HG03159 (cell line): ENCODE data around the gene IFI27L1.
"Not testable (repeated sequence)": the region's sequence is repeated elsewhere in the genome, so short reads cannot be mapped to it uniquely, and the experiment has no call there.

Experiments
- ATAC-seq: cut with Tn5 transposase; IDR thresholded peaks from one replicate; pipeline ENCODE4 v1.9.1; 2021; ENCODE audit warnings: mild to moderate bottlenecking, moderate library complexity; ENCODE audit not compliant: unreplicated experiment

The IFI27L1 gene

DNA sequence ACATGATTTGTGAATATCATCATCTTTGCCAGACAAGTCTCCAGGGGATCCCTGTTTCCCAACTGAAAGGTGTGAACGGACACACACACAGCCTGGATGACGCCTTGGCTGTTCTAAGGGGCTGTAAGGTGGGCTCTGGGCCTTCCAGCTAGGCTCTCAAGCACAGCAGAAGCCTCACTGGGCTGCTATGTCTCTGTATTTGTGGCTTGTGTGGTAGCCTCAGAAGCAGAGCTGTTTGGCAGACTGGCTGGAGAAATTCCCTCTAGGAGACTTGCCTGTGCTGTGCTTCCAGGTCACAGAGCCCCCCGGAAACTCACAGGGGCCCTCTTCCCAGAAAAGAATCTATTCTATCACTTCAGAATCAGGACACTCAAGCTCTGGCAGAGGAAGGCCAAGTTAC lies 33.5 kb upstream of the IFI27L1 start:
- no peak for ATAC-seq

GRCh38 chr14:94048691-94049624 lies 32.2 kb upstream of the IFI27L1 start:
- ATAC-seq, result no peak

GRCh38 chr14:94049625-94050023 lies 31.5 kb upstream of the IFI27L1 start:
- ATAC-seq, result no peak

- ATAC-seq, result no peak
Observed at GRCh38 chr14:94050231-94050880, 30.8 kb upstream of the IFI27L1 start.

DNA sequence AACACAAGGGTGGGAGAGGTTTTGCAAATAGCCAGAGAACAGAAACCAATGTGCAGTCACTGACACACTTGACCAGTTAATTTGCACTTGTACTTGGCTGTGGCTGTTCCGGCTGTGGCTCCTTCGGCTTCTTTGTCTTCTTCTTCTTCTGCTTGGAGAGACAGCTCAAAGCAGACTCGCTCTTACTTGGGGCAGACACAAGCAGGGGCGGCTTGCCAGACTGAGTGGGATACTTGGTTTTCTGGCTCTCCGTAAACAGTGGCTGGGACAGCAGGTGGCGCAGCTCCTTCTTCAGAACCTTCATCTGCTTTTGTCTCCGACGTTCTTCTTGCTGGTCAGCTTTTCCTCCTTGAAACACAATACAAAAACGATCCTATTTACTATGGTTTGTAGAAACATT lies 30.0 kb upstream of the IFI27L1 start:
- ATAC-seq, result no peak

DNA sequence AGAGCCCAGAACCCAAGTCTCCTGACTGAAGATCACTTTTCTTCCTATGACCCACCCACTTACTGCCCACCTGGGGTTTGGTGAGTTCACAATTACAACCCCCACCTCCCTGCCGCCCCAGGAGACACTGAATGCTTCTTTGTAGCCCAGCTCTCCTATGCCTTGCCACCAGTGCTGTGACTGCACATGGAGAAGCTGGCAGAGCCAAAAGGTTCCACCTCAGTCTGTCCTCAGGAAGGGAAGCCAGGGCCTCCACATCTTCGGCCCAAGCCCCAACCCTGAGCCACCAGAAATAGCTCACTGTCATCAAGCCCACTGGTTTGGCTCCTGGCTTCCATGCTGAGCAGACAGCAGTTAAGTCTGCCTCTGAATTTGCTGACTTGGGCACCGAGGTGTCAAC lies 29.3 kb upstream of the IFI27L1 start:
- ATAC-seq, result no peak

DNA sequence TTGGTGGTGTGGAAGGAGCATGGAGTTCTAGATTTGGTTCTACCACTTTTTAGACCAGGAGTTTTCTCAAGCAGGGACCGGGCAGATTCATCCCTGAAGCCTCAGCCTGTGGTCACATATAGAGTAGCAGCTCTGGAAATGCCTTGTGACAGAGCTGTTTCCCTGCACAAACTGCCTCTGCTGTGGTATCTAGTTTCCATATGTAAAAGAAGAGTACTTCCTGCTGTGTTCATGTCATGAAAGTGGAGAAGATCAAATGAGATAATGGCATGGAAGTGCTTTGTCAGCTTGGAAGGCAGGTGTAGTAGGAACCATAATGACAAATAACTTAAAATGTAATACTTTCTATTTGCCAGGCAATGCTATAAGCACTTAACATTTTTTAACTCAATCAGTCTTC lies 28.9 kb upstream of the IFI27L1 start:
- no peak for ATAC-seq

DNA sequence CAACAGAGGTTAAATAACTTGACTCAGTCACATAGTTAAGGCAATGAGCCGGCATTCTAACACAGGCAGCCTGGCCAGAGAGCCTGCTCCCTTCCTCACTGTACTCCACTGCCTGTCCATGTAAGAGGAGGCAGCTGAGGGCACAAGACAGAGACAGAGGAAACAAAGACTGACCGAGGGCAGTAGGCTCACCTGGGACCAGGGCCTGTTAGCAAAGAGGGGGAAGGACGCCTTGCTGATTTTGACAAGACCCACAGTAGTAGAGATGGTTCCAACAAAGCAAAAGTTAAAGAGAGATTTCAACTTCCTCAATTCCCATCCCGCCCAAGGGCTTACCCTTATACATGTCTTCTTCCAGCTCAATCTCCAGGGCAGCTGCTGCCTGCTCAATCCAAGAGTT lies 28.4 kb upstream of the IFI27L1 start:
- ATAC-seq, result no peak

DNA sequence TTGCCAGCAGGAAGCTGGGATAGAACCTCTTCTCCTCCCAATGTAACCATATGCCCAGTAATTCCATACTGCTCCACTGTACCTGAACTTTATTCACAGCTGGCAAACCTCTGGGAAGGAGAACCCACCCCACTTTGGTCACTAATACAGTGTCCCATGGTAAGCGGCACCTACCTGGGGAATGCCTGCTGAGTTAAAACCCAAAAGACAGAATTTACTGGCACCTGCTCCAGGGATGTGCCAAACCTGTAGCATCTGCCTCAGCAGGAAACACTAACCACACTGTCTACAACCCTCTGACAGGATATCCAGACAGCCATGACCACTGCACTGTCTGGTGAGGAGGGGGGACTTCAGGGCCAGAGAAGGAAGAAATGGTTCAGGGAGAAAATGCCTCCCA lies 26.7 kb upstream of the IFI27L1 start:
- ATAC-seq, result no peak

DNA sequence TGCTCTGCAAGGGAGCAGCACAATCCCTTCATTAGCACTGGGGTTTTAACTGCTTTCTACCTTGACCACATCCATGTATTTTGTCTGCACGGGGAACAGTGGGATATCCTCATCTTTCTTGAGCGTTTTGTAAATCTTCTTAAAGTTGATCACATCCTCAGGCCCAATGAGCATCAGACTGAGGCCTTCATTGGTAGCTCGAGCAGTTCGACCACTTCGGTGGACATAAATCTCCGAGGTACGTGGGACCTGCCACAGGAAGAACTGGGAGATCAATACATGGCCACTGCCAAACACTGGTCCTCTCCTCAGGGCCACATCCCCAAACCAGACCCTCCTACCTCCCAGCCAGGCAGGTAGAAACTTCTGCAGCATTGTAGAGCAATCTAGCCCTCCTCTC lies 26.2 kb upstream of the IFI27L1 start:
- no peak for ATAC-seq

DNA sequence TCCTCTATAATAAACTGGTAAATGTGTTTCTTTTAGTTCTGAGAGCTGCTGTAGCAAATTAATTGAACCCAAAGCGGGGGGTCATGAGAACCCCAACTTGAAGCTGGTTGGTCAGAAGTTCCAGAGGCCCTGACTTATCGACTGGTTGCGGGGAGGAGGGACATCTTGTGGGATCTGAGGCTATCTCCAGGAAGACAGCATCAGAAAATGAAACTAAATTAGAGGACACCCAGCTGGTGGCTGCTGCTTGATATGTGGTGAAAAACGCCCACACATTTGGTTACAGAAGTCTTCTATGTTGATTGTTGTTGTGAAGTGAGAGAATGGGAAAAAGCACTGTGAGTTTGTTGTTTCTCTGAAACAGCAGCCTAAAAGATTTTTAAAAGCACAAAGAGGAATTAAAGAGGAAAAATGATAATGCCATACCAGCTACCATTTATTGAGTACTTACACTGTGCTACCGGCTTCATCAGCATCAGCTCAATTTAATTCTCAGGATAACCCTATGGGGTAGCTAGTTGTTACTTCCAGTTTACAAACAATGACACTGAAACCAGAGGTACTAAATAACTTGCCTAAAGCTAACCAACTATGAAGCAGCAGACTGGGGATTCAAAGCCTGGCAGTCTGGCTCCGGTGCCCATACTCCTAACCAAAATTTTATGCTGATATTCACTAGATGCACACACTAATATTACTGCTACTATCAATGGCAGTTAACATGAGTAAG lies 24.4 kb upstream of the IFI27L1 start:
- ATAC-seq, result peak; percentile 72

DNA sequence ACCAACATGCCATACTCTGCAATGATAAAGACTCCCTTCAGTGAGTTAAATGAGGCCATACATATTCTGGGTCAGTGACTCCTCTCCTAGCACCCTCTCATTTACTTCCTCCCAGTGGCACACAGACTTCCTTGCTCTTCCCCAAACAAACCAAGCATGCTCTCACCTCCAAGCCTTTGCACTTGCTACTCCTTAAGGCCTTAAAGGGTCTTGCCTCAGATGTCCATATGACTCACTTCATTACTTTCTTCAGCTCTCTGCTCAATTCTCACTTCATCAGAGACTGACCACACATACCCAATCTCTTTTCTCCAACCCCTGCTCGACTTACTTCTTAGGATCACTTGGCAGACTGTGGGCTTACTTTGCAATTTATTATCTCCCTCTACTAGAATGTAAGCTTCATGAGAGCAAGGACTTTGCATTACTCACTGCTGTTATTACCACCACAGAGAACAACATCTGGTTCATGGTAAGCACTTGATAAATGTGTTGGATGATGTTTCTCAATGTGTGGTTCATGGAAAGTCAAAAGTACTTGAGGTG lies 22.9 kb upstream of the IFI27L1 start:
- no peak for ATAC-seq

DNA sequence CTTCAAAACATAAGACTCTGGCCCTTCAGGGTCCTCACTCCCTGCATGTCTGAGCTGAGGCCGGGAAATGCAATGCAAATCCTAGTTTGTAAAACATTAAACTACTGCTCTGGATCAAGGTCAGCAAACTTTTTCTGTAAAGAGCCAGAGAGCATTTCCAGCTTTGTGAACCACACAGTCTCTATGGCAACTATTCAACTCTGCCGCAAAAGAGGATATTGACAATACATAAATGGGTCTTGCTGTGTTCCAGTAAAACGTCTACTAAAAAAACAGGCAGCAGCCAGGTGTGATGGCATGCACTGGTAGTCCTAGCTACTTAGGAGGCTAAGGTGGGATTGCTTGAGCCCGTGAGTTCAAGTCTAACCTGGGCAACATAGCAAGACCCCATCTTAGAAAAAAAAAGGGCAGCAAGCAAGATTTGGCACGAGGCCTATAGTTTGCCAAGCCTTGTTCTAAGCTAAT lies 22.4 kb upstream of the IFI27L1 start:
- no peak for ATAC-seq

DNA sequence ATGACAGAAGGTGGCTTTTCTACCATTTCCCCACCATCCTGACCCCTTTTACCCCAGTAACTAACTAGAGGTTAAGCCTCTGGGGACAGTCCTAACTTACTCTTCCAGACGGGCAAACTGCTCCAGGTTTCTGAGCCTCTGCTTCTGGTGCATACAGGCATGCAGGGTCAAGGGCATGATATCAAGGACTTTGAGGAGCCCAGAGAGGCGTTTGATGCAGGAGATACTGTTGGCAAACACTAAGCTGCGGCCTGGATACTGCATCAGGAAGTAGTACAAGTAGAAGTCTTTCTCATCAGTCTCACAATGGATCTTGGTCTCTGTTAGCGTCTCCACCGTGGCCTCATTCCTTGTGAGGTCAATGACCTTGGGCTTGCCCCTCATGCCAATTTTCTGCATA lies 21.1 kb upstream of the IFI27L1 start:
- no peak for ATAC-seq

GRCh38 chr14:94062344-94062940 lies 18.7 kb upstream of the IFI27L1 start:
- ATAC-seq, result no peak

DNA sequence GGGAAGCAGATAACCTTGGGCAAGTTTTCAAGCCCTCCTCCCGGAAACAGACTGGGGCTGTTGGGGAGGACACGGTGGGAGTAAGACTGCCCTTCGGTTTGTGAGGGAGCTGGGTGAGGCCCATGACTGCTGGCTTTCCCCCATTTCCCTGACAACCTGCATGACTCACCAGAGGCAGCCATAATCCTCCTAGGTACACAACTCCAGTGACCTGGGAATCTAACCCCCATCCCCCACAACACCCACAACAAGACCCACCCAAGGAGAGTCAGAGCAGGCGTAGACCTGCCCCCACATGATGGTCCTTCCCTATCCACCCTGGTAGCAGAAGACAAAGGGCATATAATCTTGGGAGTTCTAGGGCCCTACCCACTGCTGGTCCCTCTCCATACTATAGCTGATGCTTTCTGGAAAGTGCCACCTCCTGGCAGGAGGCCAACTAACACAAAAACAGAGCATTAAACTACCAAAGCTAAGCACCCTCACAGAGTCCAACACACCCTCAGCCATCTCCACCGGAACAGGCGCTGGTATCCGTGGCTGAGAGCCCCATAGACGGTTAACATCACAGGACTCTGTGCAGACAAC lies 14.9 kb upstream of the IFI27L1 start:
- ATAC-seq, result no peak

DNA sequence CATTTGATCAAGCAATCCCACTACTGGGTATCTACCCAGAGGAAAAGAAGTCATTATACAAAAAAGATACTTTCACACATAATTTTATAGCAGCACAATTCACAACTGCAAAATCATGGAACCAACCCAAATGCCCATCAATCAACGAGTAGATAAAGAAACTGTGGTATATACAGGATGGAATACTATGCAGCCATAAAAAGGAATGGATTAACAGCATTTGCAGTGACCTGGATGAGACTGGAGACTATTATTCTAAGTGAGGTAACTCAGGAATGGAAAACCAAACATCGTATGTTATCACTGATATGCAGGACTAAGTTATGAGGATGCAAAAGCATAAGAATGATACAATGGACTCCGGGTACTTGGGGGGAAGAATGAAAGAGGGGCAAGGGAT lies 9.0 kb upstream of the IFI27L1 start:
- ATAC-seq, result not testable (repeated sequence)

- ATAC-seq, result no peak
Observed at GRCh38 chr14:94074534-94074933, 6.6 kb upstream of the IFI27L1 start.

GRCh38 chr14:94075008-94075407 lies 6.1 kb upstream of the IFI27L1 start:
- ATAC-seq, result no peak

- ATAC-seq, result no peak
Observed at GRCh38 chr14:94077111-94077821, 3.8 kb upstream of the IFI27L1 start.
